HG03060 (cell line): ENCODE data around the gene SDK1.

Source experiments
- ATAC-seq: cut with Tn5 transposase; IDR thresholded peaks from one replicate; pipeline ENCODE4 v1.9.1; 2021; ENCODE audit warnings: low read depth, moderate number of reproducible peaks; ENCODE audit not compliant: unreplicated experiment

Gene SDK1

DNA sequence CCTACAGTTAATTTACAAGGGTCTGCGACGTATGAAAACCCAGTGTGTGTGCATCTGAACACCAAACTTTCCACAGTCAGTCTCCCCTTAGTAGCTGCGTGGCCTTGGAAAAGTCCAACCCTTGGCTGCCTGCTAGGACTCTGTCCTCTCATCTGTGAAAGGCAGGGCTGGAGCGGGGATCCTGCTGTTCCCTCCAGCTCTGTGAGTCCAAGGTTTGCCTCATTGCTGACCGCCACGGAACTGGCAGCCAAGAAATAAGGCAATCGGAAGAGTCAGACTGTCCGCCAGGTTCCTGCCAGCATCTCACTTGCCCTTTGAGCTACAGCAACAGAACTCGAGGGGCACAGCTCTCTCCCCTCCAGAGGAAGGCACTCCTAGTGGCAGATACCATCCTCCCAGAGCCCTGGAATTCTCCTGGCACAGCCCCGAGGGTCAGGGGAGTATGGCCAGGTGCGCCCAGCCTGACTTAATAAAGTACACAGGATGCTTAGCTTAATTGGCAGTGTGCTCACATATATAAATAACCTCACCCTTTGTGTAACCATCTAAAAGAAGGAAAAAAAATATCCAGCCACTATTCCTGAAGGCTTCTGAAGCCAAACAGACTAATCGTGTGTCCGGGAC is 851.0 kb downstream of the SDK1 start:
- ATAC-seq = no peak

DNA sequence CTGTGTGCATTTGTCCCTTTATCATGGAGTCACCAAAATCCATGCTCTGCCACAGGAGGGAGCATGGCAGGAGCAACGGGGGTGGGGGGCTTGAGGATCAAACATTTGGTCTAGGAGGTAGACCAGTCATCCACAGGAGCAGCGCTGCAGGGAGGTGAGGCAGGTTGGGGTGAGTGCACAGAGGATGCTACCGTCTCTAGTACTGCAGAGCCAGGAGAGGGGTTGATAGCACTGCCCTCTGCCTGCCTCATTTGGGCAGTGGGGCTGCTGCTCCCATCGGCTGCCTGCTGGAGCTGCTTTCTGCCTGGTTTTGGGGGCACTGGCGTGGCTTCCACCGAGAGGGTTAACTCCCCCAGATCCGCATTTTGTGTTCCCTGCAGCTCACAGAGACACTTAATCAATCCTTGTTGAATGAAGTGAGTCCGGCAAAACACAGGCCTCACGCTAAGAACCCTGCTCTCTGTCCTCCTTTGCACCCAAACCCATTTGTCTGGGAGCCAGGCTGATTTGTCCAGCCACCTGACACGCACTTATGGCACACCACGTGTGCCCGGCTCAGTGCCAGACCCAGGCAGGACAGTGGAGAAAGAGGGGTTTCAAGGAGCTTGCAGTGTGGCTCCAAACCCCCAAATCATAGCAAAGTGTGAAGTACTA is 854.0 kb downstream of the SDK1 start:
- ATAC-seq = no peak

DNA sequence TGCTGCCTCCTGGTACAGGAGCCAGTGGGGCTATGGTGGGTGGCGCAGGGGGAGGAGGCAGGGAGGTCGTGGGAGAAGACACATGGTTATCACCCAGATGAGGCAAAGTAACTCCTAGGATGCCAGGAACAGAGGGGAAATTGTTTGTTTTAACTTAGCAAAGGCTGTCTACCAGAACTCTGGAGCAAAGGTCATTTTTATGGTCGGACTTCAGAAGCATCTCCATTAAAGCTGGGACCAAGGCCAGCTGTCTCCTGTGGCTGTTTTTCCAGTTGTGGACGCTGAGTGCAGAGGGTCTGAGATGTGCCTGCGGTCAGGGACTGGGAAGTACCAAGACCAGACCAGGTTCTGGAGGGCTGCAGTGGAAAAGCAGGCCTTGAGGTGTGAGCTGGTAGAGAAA is 855.1 kb downstream of the SDK1 start:
- ATAC-seq = no peak

DNA sequence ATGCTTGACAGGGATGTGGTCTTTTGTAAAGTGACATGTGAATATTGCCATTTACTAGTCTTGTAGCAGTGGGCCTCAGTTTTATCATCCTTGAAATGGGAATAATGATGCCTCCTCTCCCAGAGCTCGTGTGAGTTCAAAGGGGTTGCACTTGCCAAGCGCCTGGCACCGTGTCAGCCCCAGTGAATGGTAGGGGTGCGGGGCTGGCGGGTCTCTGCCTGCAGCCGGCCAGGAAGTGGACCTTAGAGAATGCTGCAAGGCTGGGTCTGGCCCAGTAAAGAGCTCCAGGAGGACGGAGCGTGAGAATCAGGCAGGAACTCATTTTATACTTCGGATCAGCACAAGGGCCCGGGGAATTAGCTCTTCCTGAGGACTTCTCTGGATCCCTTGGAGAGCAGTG is 856.6 kb downstream of the SDK1 start:
- ATAC-seq = no peak

DNA sequence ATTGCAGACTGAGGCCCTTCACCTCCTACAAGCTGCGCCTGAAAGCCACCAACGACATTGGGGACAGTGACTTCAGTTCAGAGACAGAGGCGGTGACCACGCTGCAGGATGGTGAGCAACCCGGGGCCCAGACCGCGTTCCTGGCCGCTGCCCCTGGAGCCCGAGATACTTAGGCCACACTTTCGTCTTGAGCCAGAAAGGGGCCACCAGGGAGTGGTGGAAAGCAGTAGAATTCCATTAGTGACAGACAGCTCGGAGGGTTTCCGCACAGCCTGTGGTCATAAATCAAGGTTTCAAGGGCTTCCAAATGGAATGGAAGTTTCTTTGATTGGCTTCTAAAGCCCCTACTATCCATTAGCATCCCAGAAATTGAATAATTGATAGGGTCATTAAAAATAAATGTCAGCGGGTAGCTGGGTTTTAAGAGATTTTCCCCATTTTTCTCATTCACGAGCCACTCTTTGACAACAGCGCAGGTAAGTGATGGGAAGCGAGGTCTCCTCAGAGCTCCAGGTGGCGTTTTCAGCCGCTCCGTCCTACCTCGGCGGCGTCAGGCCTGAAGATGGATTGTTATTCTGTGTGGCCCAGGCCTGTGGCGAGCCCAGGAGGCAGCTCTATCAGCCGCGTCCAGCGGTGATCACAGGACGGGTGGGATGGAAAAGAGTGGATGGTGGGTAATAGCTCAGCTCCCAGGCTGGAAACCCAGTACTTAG is 857.5 kb downstream of the SDK1 start:
- ATAC-seq = no peak

DNA sequence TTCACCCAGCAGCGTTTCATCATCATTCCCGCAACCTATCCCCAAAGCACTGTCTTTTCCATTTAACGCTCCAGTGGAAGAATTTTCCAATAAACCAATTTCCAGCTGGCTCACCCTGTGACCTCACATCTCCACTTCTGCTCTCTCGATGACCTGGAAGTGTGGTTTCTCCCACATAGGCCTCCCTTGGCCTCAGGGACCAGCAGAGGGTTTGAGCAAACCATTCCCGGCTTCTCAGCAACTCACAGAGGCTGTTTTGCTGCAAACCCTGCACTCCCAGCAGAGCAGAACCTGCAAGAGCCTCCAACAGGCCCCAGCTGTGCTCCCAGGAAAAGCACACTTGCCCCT is 858.1 kb downstream of the SDK1 start:
- no peak for ATAC-seq

DNA sequence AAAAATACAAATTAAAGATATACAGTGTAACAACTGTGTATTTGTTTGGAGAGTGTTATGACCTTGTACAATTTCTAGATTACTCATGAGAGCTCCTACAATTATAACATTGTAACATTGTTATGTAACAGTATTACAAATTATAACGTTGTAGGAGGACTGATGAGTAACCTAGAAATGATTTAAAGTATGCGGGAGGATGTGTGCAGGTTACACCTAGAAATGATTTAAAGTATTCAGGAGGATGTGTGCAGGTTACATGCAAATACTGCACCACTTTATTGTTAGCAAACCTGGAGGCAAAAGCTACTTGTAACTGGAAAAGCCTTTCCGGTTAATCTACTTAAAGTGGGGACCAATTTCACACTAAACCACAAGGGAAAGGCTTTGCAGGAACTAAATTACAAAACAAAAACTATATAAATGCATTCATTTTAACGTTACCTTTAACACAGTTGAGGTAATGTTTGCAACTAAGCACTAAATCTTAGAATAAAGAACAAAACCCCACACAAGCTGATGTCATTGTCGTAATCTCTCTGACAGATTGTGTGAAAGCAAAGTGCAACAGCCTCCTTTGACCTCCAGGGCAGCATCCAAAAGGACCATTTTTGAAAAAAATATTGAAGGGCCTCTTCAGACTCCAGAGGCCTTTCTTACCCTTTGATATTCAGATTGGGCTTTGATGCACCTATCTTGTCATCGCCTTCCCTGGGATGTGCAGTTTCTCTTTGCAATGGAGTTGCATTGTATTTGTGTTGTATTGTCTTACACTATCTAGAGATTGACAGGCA is 858.9 kb downstream of the SDK1 start:
- ATAC-seq = no peak

DNA sequence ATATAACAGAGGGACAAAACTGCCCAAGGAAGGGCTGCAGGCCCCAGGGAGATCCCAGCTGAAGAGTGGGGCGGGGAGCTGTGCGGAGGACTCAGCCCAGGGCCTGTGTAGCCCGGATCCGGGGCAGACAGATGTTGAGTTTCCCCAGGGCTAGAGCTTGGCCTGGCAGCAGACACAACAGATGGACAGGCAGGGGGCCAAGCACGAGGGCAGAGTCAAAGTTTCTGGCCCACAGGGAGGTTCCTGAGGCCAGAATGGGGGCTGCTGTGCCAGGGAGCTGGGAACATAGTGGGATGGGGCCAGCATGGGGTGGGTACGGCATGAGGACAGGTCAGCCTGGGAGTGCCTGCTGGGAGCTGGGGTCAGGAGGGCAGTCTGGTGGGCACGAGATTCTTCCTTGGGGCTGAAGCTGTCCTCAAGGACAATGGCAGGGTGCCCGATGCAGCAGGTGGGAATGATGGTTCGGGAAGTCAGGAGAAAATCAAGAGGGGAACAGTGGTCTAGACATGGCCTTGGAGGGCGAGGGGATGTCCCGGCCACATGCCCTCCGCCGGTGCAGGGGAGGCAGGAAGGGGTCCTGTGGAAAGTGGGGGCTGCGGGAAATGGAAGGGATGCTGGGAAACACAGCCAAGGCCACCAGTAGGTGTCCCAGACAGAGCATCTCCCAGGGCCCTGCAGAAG is 862.0 kb downstream of the SDK1 start:
- no peak for ATAC-seq

DNA sequence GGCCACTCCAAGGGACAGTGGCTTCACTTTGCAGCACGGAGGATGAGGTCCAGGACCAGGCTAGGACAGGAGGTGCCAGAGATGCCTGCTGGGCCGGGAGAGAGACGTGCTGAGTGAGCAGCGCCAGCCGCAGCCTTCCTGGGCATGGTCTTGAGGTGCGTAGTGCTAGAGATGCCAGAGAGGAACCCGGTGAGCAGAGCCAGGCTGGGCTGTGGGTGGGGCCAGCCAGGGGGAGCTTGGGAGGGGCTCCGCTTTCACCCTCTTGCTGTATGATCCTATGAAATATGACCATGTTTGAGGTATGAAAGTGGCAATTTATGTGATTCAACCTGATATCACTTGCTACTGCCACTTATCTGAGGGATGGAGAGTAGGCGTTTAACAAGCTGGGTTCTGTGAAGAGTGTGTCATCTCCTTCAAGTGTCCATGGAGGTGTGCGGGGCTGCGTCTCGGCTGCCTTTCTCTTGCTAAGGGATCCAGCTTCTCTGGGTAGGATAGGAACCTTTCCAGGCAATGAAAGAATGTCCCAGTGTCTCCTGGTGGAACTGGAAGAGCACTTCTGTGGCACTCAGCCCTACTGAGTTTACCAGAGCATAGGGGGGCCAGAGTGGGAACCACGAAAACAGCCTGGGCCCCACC is 862.6 kb downstream of the SDK1 start:
- ATAC-seq = no peak

DNA sequence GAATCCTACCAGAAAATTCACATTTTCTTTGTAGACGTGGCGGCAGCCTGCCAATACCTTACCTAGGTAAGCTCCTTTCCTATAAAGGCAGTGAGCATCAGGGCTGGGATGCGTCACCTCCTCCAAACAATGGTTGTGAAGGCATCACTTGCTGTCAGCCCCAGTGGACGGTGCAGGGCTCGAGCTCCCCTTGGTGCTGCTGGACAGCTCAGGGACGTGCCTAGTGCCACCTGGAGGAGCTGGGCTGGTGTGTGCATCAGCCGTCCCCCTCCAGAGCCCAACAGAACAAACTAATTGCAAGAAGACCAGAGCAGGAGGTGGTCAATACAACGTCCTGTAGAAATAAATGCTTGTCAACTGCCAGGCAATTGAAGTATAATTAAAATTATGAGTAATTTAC is 863.5 kb downstream of the SDK1 start:
- ATAC-seq = no peak

DNA sequence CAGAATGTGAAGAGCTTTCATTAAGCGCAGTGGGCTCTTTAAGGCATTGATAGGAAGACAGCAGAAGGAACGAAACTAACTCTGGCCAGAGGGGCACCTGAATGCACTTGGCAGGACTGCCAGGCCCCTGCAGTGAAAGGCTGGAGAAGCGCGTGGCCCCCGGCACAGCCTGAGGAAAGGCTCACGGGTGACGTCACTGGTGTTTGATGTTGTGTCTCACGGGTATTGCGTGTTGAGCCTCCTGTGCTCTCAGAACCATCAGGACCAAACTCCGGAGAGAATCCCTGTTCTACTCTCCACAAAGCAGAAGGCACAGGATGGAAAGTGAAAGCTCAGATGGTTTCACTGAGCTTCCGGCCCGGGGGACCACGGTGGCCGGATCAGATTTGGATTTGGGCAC is 865.3 kb downstream of the SDK1 start:
- ATAC-seq = no peak

DNA sequence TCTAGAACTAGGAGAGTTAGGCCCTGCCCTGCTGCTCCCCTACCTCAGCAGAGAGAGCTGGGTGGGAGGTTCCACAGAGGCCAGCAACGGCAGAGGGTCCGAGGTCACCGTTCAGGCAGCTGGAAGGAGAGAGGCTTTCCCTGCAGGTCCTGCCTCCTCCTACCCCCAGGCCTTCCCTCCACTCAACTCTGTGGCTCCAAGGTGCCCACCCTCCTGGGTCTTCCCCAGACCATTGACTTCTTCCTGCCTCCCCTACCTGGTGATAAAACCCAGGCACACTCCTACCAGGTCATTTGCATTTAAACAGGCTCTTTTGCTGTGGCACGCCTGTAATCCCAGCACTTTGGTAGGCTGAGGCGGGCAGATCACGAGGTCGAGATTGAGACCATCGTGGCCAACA is 865.8 kb downstream of the SDK1 start:
- ATAC-seq = no peak

DNA sequence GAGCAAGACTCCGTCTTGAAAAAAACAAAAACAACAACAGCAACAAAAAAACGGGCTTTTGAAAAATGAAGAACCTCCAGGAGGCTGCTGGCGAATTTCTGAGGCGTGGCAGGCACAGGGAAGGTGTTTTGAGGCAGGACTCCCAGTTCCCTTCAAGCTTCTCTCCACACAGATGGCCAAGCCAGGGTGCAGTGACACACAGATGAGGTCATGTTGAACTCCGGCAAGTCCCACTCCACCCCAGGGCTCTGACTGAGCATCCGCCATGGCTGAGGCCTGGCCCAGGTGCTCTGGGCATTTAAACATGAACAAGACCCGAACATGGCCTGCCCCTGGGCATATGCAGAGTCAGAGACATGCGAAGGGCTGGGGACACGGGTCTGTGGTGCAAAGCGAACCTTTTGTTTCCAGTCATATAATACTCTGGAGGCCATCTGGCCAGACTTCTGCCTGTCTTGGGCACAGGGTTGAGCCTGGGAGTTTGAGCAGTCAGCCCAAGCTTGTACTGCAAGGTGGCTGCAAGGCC is 866.4 kb downstream of the SDK1 start:
- ATAC-seq = no peak

DNA sequence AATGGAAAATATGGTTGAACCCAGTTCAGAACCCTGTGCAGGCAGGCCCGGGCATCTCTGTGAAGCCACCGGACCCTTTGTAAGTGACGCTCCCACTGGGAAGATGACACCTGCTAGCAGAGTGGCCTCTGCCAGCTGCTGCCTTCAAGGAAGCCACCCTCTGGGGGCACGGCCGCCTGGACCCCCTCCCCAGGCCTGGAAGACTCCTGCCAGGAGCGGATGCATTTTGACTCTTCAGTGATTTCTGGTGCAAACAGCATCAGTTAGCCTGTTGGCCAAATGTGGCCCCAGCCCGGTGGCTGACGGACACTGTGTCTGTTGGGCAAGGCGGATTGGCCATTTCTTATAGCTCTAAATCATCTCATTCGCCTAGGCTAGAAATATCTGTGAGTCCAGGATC is 867.0 kb downstream of the SDK1 start:
- no peak for ATAC-seq

DNA sequence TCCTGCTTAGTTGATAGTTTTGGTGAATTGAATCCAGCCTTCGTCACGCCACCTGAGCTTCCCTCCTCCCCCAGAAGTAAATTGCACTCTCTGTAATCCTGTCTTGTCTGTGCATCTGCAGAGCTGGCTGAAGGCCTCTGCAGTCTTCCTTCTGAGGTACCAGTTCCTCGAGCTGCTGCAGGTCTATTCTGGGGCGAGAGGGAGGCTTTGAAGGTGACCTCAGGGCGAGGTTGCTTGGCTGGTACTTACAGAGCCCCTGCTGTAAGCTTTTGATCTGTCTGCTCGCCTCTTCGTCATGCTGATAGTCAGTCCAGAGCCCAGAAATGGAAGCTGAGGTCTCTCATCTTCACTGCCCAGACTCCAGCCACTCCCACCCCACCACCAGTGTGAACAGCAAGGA is 867.5 kb downstream of the SDK1 start:
- ATAC-seq = no peak

DNA sequence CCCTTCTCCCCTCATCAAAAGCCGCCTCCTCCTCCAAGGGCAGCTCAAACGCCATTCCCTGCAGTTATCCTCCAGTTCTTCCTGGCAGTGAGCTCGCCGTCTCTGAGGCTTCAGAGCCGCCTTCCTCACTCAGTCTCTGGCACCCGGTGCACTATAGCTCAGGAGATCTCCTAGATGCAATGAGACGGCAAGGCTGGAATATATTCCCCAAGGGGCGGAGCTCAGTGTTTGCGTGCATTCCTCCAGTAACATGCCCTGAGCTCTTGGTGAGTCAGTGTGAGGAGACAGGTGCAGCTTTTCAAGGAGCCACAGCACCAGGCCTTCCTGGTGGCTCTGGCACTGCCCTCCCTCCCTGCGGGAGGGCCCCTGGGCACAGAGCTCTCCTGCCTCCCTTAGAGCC is 868.4 kb downstream of the SDK1 start:
- ATAC-seq = no peak

DNA sequence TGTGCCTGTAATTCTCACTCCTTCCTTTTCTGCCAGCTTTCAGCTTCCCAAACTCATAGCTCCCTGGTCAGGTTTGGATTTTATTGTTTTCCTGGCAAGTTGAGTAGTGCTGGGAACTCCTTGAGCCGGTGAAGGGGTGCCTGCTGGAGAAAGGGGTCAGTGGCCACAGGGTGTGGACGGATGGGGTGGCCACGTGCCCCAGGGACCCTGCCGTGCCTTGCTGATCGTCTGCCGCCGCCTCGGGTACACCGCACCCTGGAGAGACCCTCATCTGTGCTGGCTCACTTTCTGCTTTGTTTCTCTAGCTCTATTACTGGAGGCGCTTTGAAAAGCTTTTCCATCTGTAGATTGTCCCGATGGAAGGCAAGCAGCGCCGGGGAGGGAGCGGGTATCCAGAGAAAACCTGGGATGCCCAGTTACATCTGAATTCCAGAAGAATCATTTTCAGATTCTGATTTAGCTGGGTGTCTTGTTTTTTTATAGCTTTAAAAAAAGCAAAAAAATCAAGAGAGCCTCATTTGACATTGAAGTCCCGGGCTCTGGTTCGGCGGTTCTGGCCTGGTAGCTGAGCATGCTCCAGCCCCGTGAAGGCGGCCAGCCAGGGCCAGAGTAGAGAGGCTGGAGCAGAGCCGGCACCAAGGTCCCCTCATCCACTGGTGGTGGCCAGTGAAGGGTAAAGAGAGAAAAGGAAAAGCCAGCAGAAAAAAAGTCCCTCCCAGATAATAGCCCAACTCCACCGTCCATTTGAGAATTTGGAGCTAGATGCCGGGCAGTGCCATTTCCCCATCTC is 870.1 kb downstream of the SDK1 start:
- ATAC-seq = no peak

DNA sequence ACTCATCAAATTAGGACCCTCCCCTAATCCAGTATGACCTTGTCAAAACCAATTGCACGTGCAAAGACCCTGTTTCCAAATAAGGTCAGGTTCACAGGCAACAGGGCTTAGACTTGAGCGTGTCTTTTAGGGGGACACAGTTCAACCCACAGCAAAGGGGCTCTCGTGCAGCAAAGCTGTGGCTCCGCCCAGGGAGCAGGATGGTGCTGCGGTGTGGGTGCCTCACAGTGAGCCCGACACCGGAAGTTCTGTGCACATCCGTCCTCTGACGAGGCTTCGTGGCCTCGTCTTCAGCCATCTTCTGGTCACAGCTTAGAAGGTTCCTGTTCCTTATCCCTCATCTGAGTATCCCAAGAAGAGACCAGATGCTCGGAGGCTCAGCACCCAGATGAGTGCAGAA is 871.8 kb downstream of the SDK1 start:
- ATAC-seq = no peak

DNA sequence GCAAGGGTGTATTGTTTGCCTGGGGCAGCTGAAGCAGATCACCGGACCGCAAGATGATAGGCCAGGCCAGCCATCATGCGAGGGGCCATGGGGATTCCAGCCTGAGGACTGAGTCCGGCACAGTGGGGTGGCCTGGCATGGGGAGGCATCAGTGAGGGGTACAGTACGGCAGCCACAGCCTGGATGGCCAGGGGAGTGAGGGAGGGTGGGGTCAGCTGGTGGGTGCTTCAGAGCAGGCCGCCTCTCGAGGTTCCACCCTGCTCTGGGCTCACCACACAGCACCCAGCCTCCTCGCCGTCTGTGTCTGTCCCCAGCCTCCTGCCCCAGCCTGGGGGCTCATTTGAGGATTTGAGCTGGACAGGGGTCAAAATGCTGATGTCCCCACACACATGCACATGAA is 872.6 kb downstream of the SDK1 start:
- no peak for ATAC-seq
